Astrocyte (in vitro differentiated cells and primary cell): ENCODE results near the gene CARD9.

Experiments used
- CTCF ChIP-seq: IDR thresholded peaks from 2 replicates; pipeline ENCODE4 v1.5.1; 2011; ENCODE audit warnings: low read depth, mild to moderate bottlenecking, inconsistent platforms, low read length, moderate library complexity; ENCODE audit not compliant: insufficient read depth
- EZH2 ChIP-seq: IDR thresholded peaks from 2 replicates; pipeline ENCODE4 v1.6.1; 2012; ENCODE audit warnings: mild to moderate bottlenecking, low read length, inconsistent platforms; ENCODE audit not compliant: insufficient read depth

DNA sequence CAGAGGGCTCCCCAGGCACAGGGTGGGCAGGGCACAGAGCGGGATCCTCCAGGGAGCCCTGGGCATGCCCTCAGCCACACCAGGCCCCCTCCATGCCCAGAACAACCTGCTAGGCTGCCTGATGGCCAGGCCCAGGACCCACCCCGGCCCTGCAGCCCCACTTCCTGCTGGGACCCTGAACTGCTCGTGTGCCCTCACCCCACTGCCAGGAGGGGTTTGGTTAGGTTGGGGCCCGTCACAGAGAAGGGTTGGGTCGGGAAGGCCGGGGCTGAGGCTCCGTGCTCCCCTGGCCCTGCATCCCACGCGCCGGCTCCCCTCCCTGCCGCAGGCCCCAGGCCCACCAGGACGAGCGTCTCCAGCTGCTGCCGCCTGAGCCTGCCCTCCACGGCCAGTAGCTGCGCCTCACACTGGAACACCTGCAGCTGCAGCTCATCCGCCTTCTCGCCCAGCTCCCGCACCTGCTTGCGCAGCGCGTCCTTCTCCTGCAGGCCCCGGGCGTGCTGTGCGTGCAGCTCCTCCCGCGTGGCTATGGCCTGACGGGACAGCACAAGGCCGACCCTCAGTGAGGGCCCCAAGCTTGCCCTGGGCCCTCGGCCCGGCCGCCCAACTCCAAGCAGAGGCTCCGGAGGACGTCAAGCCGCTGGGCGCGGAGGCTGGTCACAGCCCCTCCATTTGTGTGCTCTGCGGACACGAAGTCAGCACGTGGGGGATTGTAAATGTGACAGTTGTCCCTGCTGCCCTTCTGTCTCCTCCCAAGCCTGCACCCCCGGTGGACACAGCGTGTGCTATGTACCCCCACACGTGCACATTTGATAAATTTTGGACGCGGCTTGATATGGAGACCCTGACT, 5.9 kb downstream of the CARD9 start:
- TF ChIP-seq CTCF = no peak
- TF ChIP-seq EZH2 = no peak
